SIG-M5 (cell line): Measurements from ENCODE around the gene HIBCH.

ENCODE experiments used
- DNase-seq: peaks from one replicate; lab custom pipeline; 2025; lab: John Stamatoyannopoulos, UW

The HIBCH gene

GRCh38 chr2:190156530-190157212, 163.0 kb downstream of the HIBCH start:
- DNase-seq: no peak
